Motor neuron (in vitro differentiated cells): Measurements from ENCODE around the gene DCBLD1. TPM values are rescaled to one million over a fixed set of nuclear protein-coding genes. Genes with fewer than 3 reads are reported as not detected.

Experiments
- ATAC-seq, 8 experiments: fragments of 200-7000 bp; cut with Tn5 transposase; replicated peaks in 6 of 8; 2 replicates each; pipeline ENCODE4 v1.8.0; 2021; ENCODE audit warnings: mild to moderate bottlenecking in 8 of 8, moderate library complexity in 8 of 8
- H3K27ac ChIP-seq, 2 donors: fragments of 250-450 bp; sonication (Bioruptor Pico); 2 replicates each; pipeline ENCODE4 v1.9.0; 2021; ENCODE audit warnings: antibody characterized with exemption in 2 of 2, mild to moderate bottlenecking in 2 of 2, moderate library complexity in 1 of 2
- H3K4me1 ChIP-seq, 2 donors: fragments of 250-450 bp; sonication (Bioruptor Pico); replicated peaks in 1 of 2; 2 replicates each; pipeline ENCODE4 v1.6.1; 2021; ENCODE audit warnings: antibody characterized with exemption in 2 of 2, mild to moderate bottlenecking in 2 of 2, moderate library complexity in 1 of 2
- H3K4me3 ChIP-seq, 5 donors: fragments of 250-450 bp; sonication (Bioruptor Pico); 2 replicates each; pipeline ENCODE4 v1.9.0; 2021; ENCODE audit warnings: antibody characterized with exemption in 5 of 5, mild to moderate bottlenecking in 5 of 5, moderate library complexity in 4 of 5
- WGBS, 10 experiments: fragments of 450-650 bp; shearing (Covaris generic); methylation state at CpG; one replicate each; pipeline ENCODE4 v1.0.0; 2022; 5-methylcytosine and 5-hydroxymethylcytosine counted together
- in situ Hi-C, 9 experiments: fragments of 400-800 bp; cut with MboI; loops; one replicate each; pipeline ENCODE4 v1.15.0; 2021; ENCODE audit warnings: low sequenced_read_pairs in 9 of 9, low pct_unique_long_range_greater_than_20kb in 2 of 9; ENCODE audit not compliant: unreplicated experiment in 9 of 9
- total RNA-seq, 8 experiments: library from RNA; unstranded; fragments of 300-600 nt; gene quantifications; 2 replicates each; pipeline versions ENCODE4 v1.2.3 to v1.2.4, GENCODE V29; 2022

The DCBLD1 gene
- total RNA-seq, 8 experiments from 2014 or later: 1.4 to 12.8 (median 7.5) TPM

DNA sequence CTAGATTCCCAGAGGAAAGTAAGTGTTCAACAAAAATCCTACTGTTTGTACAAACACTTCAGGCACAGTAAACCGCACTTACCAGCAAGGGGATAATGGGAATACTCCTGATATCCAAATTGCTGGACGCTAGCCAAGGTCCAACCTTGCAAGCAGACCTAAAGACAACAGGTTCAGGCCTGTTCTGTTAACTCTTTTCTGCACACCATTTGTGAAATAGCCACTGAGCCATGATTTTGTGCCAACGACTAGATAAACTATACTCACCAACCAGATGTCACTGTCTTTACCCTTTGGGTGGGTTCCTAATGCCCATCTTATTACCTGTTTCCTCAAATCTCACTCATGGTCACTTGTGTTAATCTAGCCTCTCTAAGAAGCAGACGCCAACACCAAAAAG, 76.3 kb downstream of the DCBLD1 start:
- H3K4me1 ChIP-seq: no peaks in the 10 kb centered on the region
- H3K27ac ChIP-seq: no peak overlapping the region
- H3K4me3 ChIP-seq: no peak overlapping the region
- WGBS, 10 experiments: 83 to 100% (median 94%) methylated on average over 1 to 4 of the region's 4 CpGs; no CpG with 5 or more reads in 2 of the 10 experiments
- in situ Hi-C loops: loop anchor here in 3 of 9 experiments (10.0 to 25.0 kb wide), 4 partner anchors 97 to 222 kb away; partner anchors contain the start of gene ROS1 (in 1 of the 3)
- ATAC-seq: no peak

DNA sequence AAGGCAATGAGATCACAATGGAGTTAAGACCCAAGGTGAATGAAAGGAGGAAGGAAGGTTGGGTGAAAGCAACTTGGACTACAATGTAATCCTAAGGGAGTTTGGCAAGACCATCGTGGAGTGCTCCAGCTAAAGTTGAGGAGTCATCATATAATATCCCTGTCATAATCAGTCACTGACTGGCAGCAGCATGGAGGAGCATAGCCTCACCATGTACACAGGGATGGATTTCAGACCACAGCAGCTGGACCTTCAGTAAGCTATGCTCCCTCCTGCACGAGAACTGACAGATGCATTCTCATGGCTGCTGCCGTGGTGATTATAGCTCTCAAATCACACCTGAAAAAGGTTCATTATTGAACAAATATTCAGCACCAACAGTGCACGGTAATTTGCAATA, 76.8 kb downstream of the DCBLD1 start:
- Histone ChIP-seq H3K4me1 (no peaks in the 10 kb centered on the region), H3K4me3 (no peak overlapping the region), H3K27ac (no peak overlapping the region)
- ATAC-seq: no peak
- 65 to 100% (median 87%) methylated on average over 1 to 4 of the region's 4 CpGs; no CpG with 5 or more reads in 2 of the 10 experiments for WGBS, 10 experiments
- in situ Hi-C loops: loop anchor here in 3 of 9 experiments (10.0 to 25.0 kb wide), 4 partner anchors 97 to 222 kb away; partner anchors contain the start of gene ROS1 (in 1 of the 3)

DNA sequence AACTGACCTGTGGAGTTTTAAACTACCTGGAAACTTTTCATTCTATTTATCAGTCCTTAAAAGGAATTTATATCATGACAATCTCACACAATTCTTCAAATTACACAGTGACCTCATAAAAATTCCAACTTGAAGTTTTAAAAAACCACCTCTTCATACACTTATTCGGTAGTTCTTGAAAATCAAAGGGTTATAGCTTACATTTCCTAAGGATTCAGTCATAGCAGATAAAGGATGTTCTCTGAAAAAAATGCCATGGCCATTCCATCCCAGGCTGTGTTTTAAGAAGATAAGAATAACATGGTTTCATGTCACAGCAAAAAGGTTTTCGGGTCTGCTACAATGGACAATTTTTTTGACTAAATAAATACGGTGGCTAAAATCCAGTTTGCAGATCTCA, 78.7 kb downstream of the DCBLD1 start:
- H3K4me3 ChIP-seq: no peak overlapping the region
- ATAC-seq: no peak
- H3K4me1 ChIP-seq: no peaks in the 10 kb centered on the region
- WGBS, 10 experiments: 78 to 100% (median 90%) methylated on average over 2 to 3 of the region's 3 CpGs; no CpG with 5 or more reads in 1 of the 10 experiments
- H3K27ac ChIP-seq: no peak overlapping the region
- in situ Hi-C loops: loop anchor here in 3 of 9 experiments (25.0 kb wide), 3 partner anchors 99 to 224 kb away; partner anchors contain the start of gene ROS1 (in 1 of the 3)

DNA sequence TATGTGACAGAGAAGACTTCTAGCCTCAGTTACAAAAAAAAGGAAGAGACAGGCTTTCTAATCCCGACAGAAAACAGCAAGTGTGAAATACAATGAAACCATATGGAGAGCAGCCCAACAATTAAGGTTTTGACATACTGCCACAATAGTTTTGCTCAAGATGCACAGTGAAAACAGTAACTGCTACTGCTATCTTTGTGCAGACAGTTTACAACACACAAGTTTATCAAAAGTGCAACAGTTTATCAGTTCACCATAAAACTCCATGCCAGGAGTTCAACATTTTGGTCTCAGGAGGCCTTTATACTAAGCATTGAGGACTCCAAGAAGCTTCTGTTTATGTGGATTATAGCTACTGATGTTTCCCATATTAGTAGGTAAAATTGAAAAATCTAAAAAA, 82.2 kb downstream of the DCBLD1 start:
- H3K27ac ChIP-seq: no peak overlapping the region
- 0 to 100% (median 85%) methylated on average over 1 of the region's 1 CpG; no CpG with 5 or more reads in 2 of the 10 experiments for WGBS, 10 experiments
- H3K4me1 ChIP-seq: no peaks in the 10 kb centered on the region
- in situ Hi-C loops: loop anchor here in 3 of 9 experiments (25.0 kb wide), 3 partner anchors 102 to 227 kb away; partner anchors contain the start of gene ROS1 (in 1 of the 3)
- H3K4me3 ChIP-seq: no peak overlapping the region
- no peak for ATAC-seq

DNA sequence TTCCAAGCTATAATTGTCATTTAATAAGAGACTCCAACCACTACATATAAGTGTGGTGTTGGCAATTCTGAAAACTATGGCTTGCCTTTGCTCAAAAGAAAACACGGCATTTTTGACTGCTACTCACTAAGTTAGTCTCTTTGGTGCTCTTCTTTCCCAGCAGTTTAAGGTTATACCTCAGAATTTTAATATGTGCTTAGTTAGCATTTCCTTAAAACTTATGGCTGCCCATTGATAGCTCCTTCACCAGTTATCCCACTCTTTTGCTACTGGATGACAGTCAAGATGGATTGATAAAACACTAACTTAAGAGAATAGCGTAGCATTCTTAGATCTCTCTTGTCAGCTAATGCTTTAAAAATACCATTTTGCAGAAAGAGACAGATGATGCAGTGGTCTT, 85.8 kb downstream of the DCBLD1 start:
- Histone ChIP-seq H3K4me1 (no peaks in the 10 kb centered on the region), H3K27ac (no peak overlapping the region), H3K4me3 (no peak overlapping the region)
- in situ Hi-C loops: loop anchor here in 3 of 9 experiments (25.0 kb wide), 3 partner anchors 106 to 231 kb away; partner anchors contain the start of gene ROS1 (in 1 of the 3)
- WGBS, 10 experiments: 80 to 100% (median 100%) methylated on average over 1 to 2 of the region's 2 CpGs; no CpG with 5 or more reads in 2 of the 10 experiments
- no peak for ATAC-seq

DNA sequence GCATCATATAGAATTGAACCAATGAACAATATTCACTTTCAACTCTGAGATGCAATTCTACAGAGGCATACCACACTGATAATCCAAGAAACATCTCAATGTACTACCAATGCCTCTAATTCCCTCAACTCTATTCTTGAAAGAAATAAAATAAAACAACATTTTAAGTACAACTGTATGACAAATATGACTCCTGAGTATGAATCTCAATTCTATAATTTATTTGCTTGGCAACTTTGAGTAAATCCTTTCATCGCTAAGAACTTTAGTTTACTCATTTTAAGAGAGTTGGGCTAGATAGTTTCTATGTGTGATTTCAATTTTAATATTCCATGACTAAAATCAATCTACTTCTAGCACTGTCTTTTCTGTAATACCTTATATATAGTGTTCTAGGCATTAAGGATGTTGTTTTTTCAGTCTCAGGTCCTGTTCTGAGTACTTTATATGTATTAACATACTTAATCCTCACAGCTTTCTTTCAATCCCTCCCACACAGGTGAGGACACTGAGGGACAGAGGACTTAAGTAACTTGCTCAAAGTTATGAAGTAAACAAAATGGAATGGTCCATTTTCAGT, 86.4 kb downstream of the DCBLD1 start:
- WGBS, 10 experiments: 0 to 63% (median 0%) methylated on average over 1 of the region's 1 CpG; no CpG with 5 or more reads in 7 of the 10 experiments
- in situ Hi-C loops: loop anchor here in 3 of 9 experiments (25.0 kb wide), 3 partner anchors 107 to 232 kb away; partner anchors contain the start of gene ROS1 (in 1 of the 3)

DNA sequence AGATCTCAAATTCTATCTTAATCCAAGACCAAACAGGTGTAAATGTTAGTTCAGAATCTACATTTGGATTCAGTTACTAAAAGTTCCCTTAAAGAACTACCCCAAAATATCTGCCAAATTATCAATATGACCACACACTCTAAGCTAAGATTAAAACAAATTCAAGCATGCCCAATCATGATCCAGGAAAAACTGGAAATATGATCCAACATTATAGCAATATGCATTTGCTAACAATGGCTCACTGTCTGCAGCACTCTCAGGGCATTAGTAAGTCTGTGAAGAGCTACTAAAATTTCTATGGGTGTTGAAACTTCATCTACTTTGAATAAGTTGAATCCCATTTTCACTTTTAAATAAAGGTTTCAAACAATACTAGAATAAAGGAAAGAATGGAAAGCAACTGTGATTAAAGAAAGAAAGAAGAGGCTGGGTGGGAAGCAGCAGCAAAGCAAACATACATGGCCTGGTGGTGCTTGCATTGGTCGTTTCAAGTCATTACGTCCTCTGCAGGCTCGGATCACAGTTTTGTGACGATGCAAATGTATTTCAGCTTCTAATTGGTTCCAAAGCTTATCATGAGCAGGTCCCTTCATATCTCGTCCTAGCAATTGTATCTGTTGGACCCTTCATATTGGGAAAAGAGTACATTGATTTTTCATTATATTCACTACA, 90.7 kb downstream of the DCBLD1 start:
- in situ Hi-C loops: loop anchor here in 3 of 9 experiments (25.0 kb wide), 3 partner anchors 111 to 236 kb away; partner anchors contain the start of gene ROS1 (in 1 of the 3)
- no peak overlapping the region for H3K4me3 ChIP-seq
- no peak overlapping the region for H3K27ac ChIP-seq
- no peaks in the 10 kb centered on the region for H3K4me1 ChIP-seq
- no peak for ATAC-seq
- 71 to 100% (median 87%) methylated on average over 1 to 5 of the region's 5 CpGs for WGBS, 10 experiments

More for the DNA sequence above, 86.4 kb downstream of the DCBLD1 start:
- no peak for ATAC-seq
- H3K4me1 ChIP-seq: no peaks in the 10 kb centered on the region
- no peak overlapping the region for H3K27ac ChIP-seq
- no peak overlapping the region for H3K4me3 ChIP-seq

DNA sequence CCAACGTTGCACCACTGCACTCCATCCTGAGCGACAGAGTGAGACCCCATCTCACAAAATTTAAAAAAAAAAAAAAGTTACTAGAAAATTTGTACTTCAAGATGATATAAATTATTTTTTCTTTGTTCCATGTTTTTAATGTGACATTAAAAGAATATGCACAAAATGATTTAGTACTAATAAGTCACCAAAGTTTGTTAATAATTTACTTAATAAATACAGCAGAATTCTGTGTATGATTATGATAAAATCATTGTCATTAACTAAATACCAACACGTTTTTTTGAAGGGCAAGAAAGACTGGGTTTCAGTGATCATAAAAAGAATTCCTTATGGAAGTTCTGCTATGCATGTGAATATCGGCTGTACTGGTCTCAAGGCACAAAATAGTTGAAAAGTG, 91.7 kb downstream of the DCBLD1 start:
- in situ Hi-C loops: loop anchor here in 3 of 9 experiments (25.0 kb wide), 3 partner anchors 112 to 237 kb away; partner anchors contain the start of gene ROS1 (in 1 of the 3)
- WGBS, 10 experiments: 77 to 98% (median 87%) methylated on average over 2 to 4 of the region's 4 CpGs
- Histone ChIP-seq H3K4me3 (no peak overlapping the region), H3K4me1 (no peaks in the 10 kb centered on the region), H3K27ac (no peak overlapping the region)
- no peak for ATAC-seq

DNA sequence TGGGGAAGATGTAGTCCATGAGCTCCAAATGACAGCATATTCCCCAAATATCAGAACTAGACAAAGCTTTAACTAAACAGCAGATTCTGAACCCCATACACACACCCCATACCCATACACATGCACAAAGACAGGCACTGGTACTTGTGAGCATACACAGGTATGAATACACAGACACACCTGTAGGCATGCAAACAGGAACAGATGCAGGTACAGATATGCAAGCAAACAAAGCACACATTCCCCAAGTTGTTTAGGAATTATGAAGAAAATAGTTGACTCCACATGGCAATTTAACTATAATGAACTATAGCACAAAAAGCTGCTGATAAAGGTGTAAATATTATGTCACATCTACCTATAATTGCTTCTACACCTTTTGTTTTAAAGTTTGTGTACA, 103.2 kb downstream of the DCBLD1 start:
- Histone ChIP-seq H3K4me1 (no peaks in the 10 kb centered on the region), H3K27ac (no peak overlapping the region), H3K4me3 (no peak overlapping the region)
- in situ Hi-C loops: no loop called here
- ATAC-seq: no peak

DNA sequence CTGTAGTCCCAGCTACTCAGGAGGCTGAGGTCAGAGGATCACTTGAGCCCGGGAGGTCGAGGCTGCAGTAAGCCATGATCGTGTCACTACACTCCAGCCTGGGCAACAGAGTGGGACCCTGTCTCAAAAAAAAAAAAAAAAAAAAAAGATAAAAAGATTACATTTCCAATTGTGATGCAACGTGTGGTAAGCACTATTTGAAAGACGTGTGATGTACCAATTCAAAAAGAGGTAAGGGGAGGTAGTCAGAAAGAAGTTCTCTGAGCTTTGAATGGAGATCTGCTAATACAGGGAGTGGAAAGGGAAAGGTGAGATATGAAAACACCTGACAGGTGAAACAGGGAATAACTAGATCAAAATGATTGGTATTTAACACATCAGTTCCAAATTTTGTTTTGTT, 108.0 kb downstream of the DCBLD1 start:
- no peak for ATAC-seq

DNA sequence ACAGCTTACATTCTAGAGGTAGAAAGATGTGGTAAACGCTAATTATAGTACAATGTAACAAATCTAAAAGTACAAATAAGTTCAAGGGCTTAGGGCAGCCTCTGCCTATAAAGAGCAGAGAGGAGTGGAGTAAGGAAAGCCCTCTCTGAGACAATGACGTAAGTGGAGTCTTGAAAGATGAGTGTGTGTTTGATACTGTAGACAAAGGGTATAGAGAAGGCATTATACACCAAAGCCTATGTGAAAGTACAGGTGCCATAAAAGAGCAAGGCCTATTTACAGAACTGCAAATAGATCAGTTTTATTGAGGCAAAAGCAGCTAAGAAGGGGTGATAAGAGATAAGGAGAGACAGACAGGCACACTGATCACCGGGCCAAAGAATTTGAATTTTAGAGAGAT, 108.9 kb downstream of the DCBLD1 start:
- Histone ChIP-seq H3K4me3 (no peak overlapping the region), H3K27ac (no peak overlapping the region), H3K4me1 (no peaks in the 10 kb centered on the region)
- 89 to 100% (median 96%) methylated on average over 1 to 3 of the region's 3 CpGs; no CpG with 5 or more reads in 1 of the 10 experiments for WGBS, 10 experiments
- in situ Hi-C loops: no loop called here
- no peak for ATAC-seq

More for the DNA sequence above, 108.0 kb downstream of the DCBLD1 start:
- Histone ChIP-seq H3K4me3 (no peak overlapping the region), H3K27ac (no peak overlapping the region), H3K4me1 (no peaks in the 10 kb centered on the region)
- in situ Hi-C loops: no loop called here
- 79 to 100% (median 94%) methylated on average over 2 to 5 of the region's 5 CpGs; no CpG with 5 or more reads in 4 of the 10 experiments for WGBS, 10 experiments

DNA sequence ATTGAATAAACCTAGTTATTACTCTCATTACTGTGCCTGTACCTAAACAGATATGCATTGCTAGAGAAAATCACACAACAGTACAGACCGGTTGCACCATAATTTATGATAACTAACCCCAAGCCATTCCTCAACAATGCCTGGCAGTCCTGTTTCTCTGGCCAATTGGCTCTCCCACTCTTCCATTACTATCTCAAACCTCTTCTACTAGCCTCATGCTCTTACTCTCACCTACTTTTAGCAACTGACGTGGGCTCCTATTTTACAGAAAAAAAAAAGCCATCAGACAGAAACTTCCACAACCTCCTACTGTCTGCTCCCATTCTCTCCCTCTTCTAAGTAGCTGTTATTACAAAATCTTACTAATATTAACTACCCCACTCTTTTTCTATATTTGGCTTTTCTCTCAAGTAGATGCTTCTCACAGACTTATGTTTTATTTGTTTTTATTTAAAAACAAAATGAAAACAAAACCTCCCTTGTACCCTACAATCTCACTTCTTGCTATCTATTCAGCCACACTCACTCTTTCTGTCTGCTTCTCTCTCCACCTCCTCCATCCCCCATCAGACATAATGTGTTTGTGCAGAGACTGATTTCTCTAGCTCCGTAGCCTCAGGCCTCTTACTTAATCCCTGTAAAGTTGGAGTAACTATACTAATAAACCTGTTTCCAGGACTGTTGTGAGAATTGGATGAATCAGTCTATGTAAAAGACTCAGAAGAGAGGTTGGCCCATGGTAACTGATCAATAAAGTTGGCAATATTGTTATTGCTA, 110.7 kb downstream of the DCBLD1 start:
- no peak for ATAC-seq
- Histone ChIP-seq H3K27ac (no peak overlapping the region), H3K4me3 (no peak overlapping the region), H3K4me1 (no peaks in the 10 kb centered on the region)
- in situ Hi-C loops: no loop called here
- 92 to 100% (median 100%) methylated on average over 2 to 3 of the region's 3 CpGs for WGBS, 10 experiments
